Stomach (tissue), 4 donors: ENCODE results near the gene ZC3H13.

Experiments used
- EP300 ChIP-seq: sonication (generic); formaldehyde crosslinking; IDR thresholded peaks from one replicate; pipeline ENCODE4 v1.6.1; 2017; ENCODE audit warnings: antibody characterized with exemption
- POLR2A ChIP-seq, 4 donors: fragments of 450-650 bp; IDR thresholded peaks; one replicate each; pipeline ENCODE4 v1.6.1; 2016; ENCODE audit warnings: antibody characterized with exemption in 4 of 4, control low read depth in 2 of 4, mild to moderate bottlenecking in 1 of 4, moderate library complexity in 1 of 4
- POLR2AphosphoS5 ChIP-seq, 3 donors: sonication (generic); formaldehyde crosslinking; IDR thresholded peaks; one replicate each; pipeline ENCODE4 v1.6.1; 2016; ENCODE audit warnings: antibody characterized with exemption in 3 of 3
- TF ChIP-seq, protein P1 (sequence below), 7 experiments: fragments of 450-650 bp in 4 of 7; fragments of 200-600 bp in 3 of 7; sonication (generic) in 3 of 7; IDR thresholded peaks; one replicate each; pipeline ENCODE4 v1.5.1; 2016 to 2019; ENCODE audit warnings: antibody characterized with exemption in 7 of 7, control low read depth in 2 of 7, mild to moderate bottlenecking in 1 of 7

DNA sequence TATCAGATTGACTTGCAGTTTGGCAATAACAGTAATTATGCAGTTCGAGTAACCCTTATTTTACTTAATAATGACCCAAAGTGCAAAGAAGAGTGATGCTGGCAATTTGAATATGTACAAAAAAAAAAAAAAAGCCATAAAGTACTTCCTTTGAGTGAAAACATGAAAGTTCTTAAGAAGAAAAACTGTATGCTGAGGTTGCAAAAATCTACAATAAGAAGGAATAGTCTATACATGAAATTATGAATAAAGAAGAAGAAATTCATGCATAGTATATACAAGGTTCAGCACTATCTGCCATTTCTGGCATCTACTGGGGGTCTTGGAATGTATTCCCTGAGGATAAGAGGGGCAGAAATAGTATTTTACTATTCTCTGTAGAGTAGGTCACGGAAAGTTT is 55.9 kb downstream of the ZC3H13 start:
- TF ChIP-seq POLR2A (IDR thresholded peaks at IDR 0.05), result no peak
- TF ChIP-seq, protein P1, sequence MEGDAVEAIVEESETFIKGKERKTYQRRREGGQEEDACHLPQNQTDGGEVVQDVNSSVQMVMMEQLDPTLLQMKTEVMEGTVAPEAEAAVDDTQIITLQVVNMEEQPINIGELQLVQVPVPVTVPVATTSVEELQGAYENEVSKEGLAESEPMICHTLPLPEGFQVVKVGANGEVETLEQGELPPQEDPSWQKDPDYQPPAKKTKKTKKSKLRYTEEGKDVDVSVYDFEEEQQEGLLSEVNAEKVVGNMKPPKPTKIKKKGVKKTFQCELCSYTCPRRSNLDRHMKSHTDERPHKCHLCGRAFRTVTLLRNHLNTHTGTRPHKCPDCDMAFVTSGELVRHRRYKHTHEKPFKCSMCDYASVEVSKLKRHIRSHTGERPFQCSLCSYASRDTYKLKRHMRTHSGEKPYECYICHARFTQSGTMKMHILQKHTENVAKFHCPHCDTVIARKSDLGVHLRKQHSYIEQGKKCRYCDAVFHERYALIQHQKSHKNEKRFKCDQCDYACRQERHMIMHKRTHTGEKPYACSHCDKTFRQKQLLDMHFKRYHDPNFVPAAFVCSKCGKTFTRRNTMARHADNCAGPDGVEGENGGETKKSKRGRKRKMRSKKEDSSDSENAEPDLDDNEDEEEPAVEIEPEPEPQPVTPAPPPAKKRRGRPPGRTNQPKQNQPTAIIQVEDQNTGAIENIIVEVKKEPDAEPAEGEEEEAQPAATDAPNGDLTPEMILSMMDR (IDR thresholded peaks at IDR 0.05), result no peak
- no peak for TF ChIP-seq POLR2AphosphoS5 (IDR thresholded peaks at IDR 0.05)
- no peak for TF ChIP-seq EP300
